Glutamatergic neuron (in vitro differentiated cells): Measurements from ENCODE around the gene WFIKKN1. TPM values are rescaled to one million over a fixed set of nuclear protein-coding genes. Genes with fewer than 3 reads are reported as not detected.
A peak's percentile ranks its signal among the peaks of the same experiment; 100 is the strongest.

Experiments
- DNase-seq: peaks from one replicate; pipeline ENCODE4 v3.0.0; 2022
- H3K27ac Mint-ChIP-seq: one replicate; pipeline ENCODE4 v1.8.0; 2020; ENCODE audit warnings: mild to moderate bottlenecking, mixed read lengths, inconsistent platforms; ENCODE audit not compliant: unreplicated experiment
- H3K27me3 Mint-ChIP-seq: one replicate; pipeline ENCODE4 v1.8.0; 2020; ENCODE audit warnings: mild to moderate bottlenecking, moderate library complexity, mixed read lengths, inconsistent platforms; ENCODE audit not compliant: unreplicated experiment
- H3K36me3 Mint-ChIP-seq: one replicate; pipeline ENCODE4 v1.8.0; 2020; ENCODE audit warnings: mild to moderate bottlenecking, mixed read lengths, inconsistent platforms; ENCODE audit not compliant: unreplicated experiment
- H3K4me1 Mint-ChIP-seq: one replicate; pipeline ENCODE4 v1.8.0; 2020; ENCODE audit warnings: mild to moderate bottlenecking, low read depth, mixed read lengths, inconsistent platforms; ENCODE audit not compliant: unreplicated experiment
- H3K4me3 Mint-ChIP-seq: one replicate; pipeline ENCODE4 v1.8.0; 2020; ENCODE audit warnings: mild to moderate bottlenecking, mixed read lengths, inconsistent platforms; ENCODE audit not compliant: unreplicated experiment
- H3K9me3 Mint-ChIP-seq: one replicate; pipeline ENCODE4 v1.8.0; 2020; ENCODE audit warnings: mild to moderate bottlenecking, moderate library complexity, mixed read lengths, inconsistent platforms; ENCODE audit not compliant: unreplicated experiment
- total RNA-seq: library from RNA; stranded (reverse); fragmentation: NEBNext Ultra II Directional; extraction: Animal tissue kit (Norgen Biotek cat#: 25700); gene quantifications from one replicate; pipeline ENCODE4 v1.2.1, GENCODE V29; 2021; ENCODE audit not compliant: unreplicated experiment
- TF ChIP-seq, protein P1 (sequence below): fragments of 200-600 bp; sonication (generic); IDR thresholded peaks from one replicate; pipeline ENCODE4 v1.5.0; 2021; ENCODE audit not compliant: partially characterized antibody, unreplicated experiment

Gene WFIKKN1
- total RNA-seq, 1 donor from 2014 or later: 61.9 TPM

DNA sequence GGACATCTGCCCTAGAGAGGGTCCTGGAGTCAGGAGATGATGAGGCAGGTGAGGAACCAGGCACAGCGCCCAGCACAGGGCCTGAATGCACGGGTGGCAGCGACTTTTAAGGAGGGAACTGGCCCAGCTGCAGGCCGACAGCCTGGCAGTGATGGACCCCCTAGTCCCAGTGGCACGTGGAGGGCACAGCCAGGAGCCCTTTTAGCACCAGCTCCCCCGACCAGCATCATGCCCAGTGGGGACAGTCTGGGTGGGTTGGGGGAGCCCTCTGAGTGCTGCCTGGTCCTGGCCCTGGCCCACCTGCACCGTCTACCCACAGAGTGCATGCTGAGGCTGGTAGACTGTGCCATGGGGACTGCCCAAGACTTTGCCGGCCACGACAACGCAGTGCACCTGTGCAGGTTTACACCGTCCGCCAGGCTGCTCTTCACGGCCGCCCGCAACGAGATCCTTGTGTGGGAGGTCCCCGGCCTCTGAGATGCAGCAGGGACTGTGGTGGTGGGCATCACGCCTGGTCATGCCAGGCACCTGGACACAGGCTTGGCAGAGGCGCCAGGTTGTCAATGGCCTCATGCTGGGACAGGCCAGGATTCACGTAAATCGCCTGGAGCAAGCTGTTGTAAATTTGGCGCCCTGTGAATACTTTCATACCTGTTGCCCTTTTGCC is 36.5 kb downstream of the WFIKKN1 start:
- Mint-ChIP-seq H3K9me3 (peaks cover 2% of the 10 kb centered on the region), H3K4me1 (peaks cover 3% of the 10 kb centered on the region), H3K27me3 (peaks cover 7% of the 10 kb centered on the region)

DNA sequence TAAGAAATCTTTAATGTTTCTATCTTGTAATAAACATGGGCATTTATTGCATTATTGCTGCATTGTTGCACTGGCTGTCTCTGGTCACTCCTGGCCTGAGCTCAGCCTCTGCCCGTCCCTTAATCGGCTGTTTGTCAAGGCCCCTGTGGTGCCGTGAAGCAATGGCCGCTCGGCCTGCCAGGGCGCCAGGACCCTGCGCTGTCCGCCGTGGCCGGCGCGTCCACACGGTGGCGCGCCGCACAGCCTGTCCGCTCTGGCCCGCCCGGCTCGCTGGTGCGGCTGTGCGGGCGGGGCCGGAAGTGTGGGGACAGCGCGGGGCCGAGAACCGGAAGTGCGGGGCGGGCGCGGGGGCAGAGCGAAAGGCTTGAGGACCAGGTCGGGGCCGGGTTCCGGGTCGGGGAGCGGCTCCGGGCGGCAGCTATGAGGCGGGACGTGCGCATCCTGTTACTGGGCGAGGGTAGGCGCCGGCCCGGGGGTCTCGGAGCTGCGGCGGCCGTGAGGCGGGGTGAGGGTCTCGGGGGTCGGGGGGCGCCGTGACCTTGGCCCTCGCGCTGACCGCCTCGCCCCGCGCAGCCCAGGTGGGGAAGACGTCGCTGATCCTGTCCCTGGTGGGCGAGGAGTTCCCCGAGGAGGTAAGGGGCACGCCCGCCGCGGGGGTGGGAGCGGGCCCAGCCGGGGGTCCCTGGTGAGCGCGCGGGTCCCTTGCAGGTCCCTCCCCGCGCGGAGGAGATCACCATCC is 37.2 kb downstream of the WFIKKN1 start, which contains the start of gene RHOT2:
RHOT2 (plus strand) TSS at position 353 of the 739 bp plus-strand sequence; CDS start at position 421, 68 bp downstream.
- Mint-ChIP-seq H3K4me1 (peaks cover 2% of the 10 kb centered on the region), H3K9me3 (peaks cover 2% of the 10 kb centered on the region), H3K4me3 (peak within 1 kb of the TSS; percentile 65), H3K27me3 (peaks cover 3% of the 10 kb centered on the region), H3K36me3 (no peaks in the 10 kb centered on the region), H3K27ac (peak within 1 kb of the TSS; percentile 76)
- peak; percentile 96 for DNase-seq
- TF ChIP-seq, protein P1, sequence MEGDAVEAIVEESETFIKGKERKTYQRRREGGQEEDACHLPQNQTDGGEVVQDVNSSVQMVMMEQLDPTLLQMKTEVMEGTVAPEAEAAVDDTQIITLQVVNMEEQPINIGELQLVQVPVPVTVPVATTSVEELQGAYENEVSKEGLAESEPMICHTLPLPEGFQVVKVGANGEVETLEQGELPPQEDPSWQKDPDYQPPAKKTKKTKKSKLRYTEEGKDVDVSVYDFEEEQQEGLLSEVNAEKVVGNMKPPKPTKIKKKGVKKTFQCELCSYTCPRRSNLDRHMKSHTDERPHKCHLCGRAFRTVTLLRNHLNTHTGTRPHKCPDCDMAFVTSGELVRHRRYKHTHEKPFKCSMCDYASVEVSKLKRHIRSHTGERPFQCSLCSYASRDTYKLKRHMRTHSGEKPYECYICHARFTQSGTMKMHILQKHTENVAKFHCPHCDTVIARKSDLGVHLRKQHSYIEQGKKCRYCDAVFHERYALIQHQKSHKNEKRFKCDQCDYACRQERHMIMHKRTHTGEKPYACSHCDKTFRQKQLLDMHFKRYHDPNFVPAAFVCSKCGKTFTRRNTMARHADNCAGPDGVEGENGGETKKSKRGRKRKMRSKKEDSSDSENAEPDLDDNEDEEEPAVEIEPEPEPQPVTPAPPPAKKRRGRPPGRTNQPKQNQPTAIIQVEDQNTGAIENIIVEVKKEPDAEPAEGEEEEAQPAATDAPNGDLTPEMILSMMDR: peak; percentile 77

More for the DNA sequence above, 36.5 kb downstream of the WFIKKN1 start:
- peak overlapping the region; percentile 76 for H3K27ac Mint-ChIP-seq
- no peaks in the 10 kb centered on the region for H3K36me3 Mint-ChIP-seq
- no peak overlapping the region for H3K4me3 Mint-ChIP-seq
- no peak for DNase-seq
- TF ChIP-seq, protein P1: no peak

GRCh38 chr16:668519-669171 is 37.9 kb downstream of the WFIKKN1 start:
- peaks cover 2% of the 10 kb centered on the region for H3K9me3 Mint-ChIP-seq
- no peak for DNase-seq
- TF ChIP-seq, protein P1: no peak
- no peaks in the 10 kb centered on the region for H3K36me3 Mint-ChIP-seq
- peaks cover 2% of the 10 kb centered on the region for H3K4me1 Mint-ChIP-seq
- H3K4me3 Mint-ChIP-seq: peak overlapping the region; percentile 65
- H3K27ac Mint-ChIP-seq: no peak overlapping the region
- H3K27me3 Mint-ChIP-seq: peaks cover 2% of the 10 kb centered on the region

GRCh38 chr16:669666-670065 is 38.9 kb downstream of the WFIKKN1 start:
- Mint-ChIP-seq H3K36me3 (no peaks in the 10 kb centered on the region), H3K4me3 (no peak overlapping the region), H3K27ac (no peak overlapping the region), H3K27me3 (peaks cover 4% of the 10 kb centered on the region), H3K4me1 (peaks cover 2% of the 10 kb centered on the region), H3K9me3 (peaks cover under 1% of the 10 kb centered on the region)
- no peak for DNase-seq
- TF ChIP-seq, protein P1: no peak
